Activated CD4-positive, CD25-positive, alpha-beta regulatory T cell (primary cell): ENCODE data around the gene VPS13D.

Experiments
- DNase-seq, 4 experiments: peaks; one replicate each; lab custom pipeline; 2025; lab: John Stamatoyannopoulos, UW

The VPS13D gene

GRCh38 chr1:12407050-12407961 is 177.5 kb downstream of the VPS13D start:
- no peak for DNase-seq

GRCh38 chr1:12407962-12408454 is 178.2 kb downstream of the VPS13D start:
- no peak for DNase-seq

DNA sequence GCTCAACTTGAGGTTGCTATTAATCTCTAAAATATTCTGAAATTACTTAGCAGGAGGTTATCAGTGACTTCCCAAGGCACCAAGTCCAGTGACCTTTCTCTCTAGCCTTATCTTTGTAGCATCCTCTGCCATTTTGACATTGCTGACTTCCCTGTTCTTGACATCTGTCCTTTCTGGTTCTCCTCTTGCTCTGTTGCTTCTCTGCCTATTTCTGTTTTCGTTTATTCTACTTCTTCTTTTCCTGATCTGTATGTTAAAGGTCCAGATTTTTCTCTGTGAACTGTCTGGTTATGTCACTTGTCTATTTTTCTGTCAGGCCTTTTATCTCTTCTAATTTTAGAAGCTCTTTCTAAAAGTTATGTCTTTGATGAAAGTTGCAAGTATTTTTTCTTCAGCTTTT is 178.8 kb downstream of the VPS13D start:
- no peak for DNase-seq

DNA sequence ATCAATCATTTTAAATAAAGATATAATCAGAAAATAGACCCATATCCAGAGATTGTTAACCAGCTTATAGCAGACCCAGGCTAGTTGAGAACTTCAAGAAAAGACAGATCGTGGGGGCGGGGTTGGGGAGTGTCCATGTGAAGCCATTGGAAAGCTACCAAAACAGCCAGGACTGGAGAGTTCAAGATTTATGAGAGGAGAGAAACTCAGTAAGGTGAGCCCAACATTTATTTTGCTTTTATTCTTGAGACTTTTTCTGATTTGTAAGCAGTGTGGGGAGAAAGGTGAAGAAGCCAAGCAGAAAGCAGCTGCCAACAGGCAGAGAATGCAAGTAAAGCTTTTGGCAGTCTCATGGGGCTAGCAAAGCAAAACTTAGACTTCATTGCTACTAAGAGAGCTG is 179.9 kb downstream of the VPS13D start:
- DNase-seq = no peak

GRCh38 chr1:12410351-12410750 is 180.5 kb downstream of the VPS13D start:
- no peak for DNase-seq

DNA sequence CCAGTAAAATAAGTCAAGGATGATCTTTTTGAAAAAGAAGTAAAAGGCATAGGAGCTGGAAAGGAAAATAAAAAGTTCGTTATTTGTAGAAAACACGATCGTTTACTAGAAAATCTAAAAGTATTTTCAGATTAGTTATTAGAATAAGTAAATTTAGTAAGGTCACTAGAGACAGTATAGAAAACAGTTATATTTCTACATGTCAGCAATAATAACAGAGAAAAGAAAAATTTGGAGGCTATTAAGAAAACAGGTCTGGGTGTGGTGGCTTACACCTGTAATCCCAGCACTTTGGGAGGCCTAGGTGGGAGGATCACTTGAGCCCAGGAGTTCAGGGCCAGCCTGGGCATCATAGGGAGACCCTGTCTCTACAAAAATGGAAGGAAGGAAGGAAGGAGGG is 181.3 kb downstream of the VPS13D start:
- no peak for DNase-seq

GRCh38 chr1:12411747-12412146 is 181.9 kb downstream of the VPS13D start:
- DNase-seq = no peak

- no peak for DNase-seq
These were observed 182.6 kb downstream of the VPS13D start for GRCh38 chr1:12412439-12412838.

DNA sequence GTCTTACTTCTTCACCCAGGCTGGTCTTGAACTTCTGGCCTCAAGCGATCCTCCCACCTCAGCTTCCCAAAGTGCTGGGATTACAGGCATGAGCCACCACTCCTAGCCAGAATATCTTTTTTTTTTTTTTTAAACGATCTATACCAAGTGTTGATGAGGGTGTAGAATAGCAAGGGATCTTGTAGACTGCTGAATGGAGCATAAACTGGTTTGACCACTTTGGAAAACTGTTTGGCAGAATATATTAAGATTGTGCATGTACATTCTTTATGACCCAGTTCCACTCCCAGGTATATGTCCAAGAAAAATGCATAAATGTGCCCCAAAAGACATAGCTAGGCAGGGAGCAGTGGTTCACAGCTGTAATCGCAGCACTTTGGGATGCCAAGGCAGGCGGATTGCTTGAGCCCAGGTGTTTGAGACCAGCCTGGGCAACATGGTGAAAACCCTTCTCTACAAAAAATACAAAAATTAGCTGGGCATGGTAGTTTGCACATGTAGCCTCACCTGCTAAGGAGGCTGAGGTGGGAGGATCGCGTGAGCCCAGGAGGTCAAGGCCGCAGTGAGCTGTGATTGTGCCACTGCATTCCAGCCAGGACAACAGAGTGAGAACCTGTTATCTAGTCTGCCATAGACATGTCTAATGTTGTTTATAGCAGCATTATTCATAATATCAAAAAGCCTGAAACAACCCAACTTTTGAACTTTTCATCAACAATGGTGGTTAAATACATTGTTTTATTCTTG is 184.0 kb downstream of the VPS13D start:
- DNase-seq = no peak

DNA sequence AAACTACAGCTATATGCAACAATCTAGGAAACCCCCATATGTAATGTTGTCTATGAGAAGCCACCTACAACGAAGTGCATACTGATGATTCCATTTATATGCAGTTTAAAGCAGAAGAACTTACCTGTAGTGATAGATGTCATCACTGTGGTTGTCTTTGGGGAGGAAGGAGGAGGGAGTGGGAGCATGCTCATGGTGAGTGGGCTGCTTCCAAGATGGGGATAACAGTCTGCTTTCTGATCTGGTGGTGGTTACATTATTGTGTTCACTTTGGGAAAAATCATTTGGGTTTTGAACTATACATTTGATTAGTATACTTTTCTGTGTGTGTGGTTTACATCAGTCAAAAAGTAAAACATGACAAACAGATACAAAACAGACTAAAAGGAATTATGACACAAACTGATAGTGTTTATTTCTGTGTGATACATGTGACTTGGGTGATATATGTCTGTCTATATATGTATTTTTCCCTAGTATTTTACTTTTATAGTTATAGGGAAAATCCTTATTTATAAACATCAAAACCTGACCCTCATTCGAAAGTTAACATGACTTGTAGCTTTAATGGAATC is 184.7 kb downstream of the VPS13D start:
- no peak for DNase-seq

GRCh38 chr1:12415038-12415466 is 185.2 kb downstream of the VPS13D start:
- no peak for DNase-seq

- DNase-seq = no peak
These were observed 186.3 kb downstream of the VPS13D start for GRCh38 chr1:12416101-12416500.

DNA sequence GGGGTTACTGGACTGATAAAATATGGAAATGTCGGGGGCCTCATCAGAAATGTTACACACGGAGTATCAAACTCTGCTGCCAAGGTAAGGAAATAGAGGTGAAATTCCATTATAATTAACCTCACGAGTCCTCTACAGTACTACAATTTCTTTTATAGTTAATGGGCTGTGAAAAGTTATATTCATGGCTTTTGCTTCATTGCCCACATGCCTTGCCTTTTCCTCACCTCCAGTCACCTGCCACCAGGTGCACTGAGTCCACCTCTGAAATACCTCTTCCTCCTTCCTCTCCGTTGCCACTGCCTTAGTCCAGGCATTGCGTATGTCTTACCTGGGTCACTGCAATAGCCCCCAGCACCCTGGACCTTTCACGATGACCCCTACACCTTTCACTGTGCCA is 186.9 kb downstream of the VPS13D start:
- no peak for DNase-seq

DNA sequence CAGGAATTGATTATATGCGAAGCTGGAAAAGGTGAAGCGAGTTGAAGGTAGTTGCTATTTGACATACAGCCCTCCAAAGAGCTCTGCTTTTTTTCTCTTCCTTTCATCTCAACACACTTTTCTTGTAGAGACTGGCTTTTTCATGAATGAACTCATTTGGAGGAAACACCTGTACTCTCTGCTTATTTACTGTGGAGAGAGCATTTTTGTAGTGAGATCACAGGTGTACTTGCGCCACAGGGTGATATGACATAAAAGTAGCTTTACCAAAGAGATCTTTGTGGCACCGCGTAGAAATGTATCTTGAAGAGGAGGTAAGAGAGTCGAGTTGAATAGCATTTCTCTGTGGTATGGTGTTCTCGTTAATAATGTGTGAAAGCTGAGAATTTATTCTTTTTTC is 187.6 kb downstream of the VPS13D start:
- no peak for DNase-seq

- no peak for DNase-seq
These were observed 190.3 kb downstream of the VPS13D start for GRCh38 chr1:12420171-12420570.

DNA sequence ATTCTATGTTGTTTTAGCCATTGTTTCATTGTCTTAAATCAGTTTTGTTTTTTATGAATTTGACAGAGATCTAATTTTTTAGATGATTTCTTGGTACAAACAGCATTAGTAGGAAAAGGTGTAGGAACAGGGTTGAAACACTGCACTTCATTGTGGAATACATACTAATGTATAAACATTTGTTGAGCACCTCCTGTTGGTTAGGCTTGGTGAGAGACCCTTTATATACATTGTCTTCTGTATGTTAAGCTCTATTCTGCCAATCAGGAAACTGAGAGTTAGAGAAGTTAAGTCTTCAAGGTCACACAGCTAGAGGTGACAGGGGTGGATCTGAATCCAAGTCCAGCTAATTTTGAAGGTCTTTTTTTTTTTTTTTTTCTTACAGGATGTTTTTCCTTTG is 192.7 kb downstream of the VPS13D start:
- no peak for DNase-seq

- DNase-seq = no peak
These were observed 194.3 kb downstream of the VPS13D start for GRCh38 chr1:12424087-12424529.

GRCh38 chr1:12424793-12425192 is 195.0 kb downstream of the VPS13D start:
- no peak for DNase-seq

GRCh38 chr1:12426030-12426429 is 196.2 kb downstream of the VPS13D start:
- no peak for DNase-seq

- DNase-seq = no peak
These were observed 198.5 kb downstream of the VPS13D start for GRCh38 chr1:12428334-12428733.

GRCh38 chr1:12430525-12430924 is 200.7 kb downstream of the VPS13D start:
- DNase-seq = no peak

DNA sequence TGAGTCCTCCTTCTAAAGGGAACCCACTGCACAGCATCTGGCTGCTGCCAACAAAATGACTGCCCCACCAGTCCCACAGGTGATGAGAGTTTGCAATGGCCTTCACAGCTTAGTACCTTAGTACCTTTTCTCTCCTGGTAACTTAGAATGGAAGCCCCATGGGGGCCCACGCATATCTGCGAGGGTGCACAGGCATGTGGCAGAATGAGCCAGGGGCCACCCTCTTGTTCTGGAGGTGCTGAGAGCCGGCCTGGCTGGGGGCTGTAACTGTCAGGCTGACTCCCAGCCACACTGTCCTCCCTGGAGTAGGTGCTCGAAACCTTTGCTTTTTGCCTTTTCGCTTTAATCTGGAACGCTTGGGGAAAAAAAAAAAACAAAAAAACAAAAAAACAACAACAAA is 203.1 kb downstream of the VPS13D start:
- DNase-seq = no peak
